Activated T-helper 17 cell treated with anti-CD3 and anti-CD28 coated beads, Interleukin-2, amount 50 U/mL, for 72 hours (primary cell): ENCODE measurements around the gene CYP27B1. TPM values are rescaled to one million over a fixed set of nuclear protein-coding genes. Genes with fewer than 3 reads are reported as not detected.

Experiments
- ATAC-seq: fragments of 150-1000 bp; cut with Tn5 transposase; replicated peaks from 2 replicates; pipeline ENCODE4 v1.10.0; 2021; ENCODE audit warnings: mild to moderate bottlenecking, moderate library complexity
- H3K27ac Mint-ChIP-seq: one replicate; pipeline ENCODE4 v1.8.0; 2022; ENCODE audit warnings: mixed read lengths
- H3K27me3 Mint-ChIP-seq: one replicate; pipeline ENCODE4 v1.8.0; 2022; ENCODE audit warnings: mixed read lengths
- H3K36me3 Mint-ChIP-seq: one replicate; pipeline ENCODE4 v1.8.0; 2022; ENCODE audit warnings: low read depth, mild to moderate bottlenecking, mixed read lengths
- H3K4me1 Mint-ChIP-seq: one replicate; pipeline ENCODE4 v1.8.0; 2022; ENCODE audit warnings: mixed read lengths
- H3K4me3 Mint-ChIP-seq: one replicate; pipeline ENCODE4 v1.8.0; 2022; ENCODE audit warnings: mild to moderate bottlenecking, mixed read lengths
- H3K9me3 Mint-ChIP-seq: one replicate; pipeline ENCODE4 v1.8.0; 2022; ENCODE audit warnings: mixed read lengths
- total RNA-seq, 2 donors: library from RNA; stranded (reverse); gene quantifications; one replicate each; pipeline ENCODE4 v1.2.3, GENCODE V29; 2022

Gene CYP27B1
- total RNA-seq, 2 donors from 2014 or later: 14.4 to 14.7 TPM

GRCh38 chr12:57735198-57735855 lies 31.6 kb downstream of the CYP27B1 start:
- no peak overlapping the region for H3K4me3 Mint-ChIP-seq
- no peaks in the 10 kb centered on the region for H3K27me3 Mint-ChIP-seq
- H3K36me3 Mint-ChIP-seq: peaks cover 75% of the 10 kb centered on the region
- peaks cover 17% of the 10 kb centered on the region for H3K4me1 Mint-ChIP-seq
- H3K9me3 Mint-ChIP-seq: no peaks in the 10 kb centered on the region
- H3K27ac Mint-ChIP-seq: no peak overlapping the region
- no peak for ATAC-seq

DNA sequence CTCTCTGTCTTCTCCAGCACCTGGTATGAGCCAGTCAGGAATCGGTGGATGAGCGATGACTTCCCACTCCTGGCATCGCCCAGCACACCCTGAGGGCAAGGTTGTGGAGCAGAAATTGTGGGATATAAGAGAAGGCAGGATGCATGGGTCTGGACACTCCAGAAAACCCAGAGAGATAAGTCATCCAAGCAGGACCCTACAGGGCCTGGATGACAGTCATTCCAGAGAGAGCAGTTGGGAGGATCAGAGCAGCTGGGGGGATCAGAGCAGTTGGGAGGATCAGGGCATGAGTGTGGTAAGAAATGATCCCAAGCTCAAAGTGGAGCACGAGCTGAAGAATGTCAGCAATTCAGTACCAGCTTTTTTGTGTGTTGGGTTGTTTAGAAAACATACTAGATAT lies 32.3 kb downstream of the CYP27B1 start:
- Mint-ChIP-seq H3K4me3 (no peak overlapping the region), H3K27ac (no peak overlapping the region), H3K4me1 (peaks cover 16% of the 10 kb centered on the region), H3K36me3 (peaks cover 80% of the 10 kb centered on the region), H3K27me3 (no peaks in the 10 kb centered on the region), H3K9me3 (no peaks in the 10 kb centered on the region)
- no peak for ATAC-seq

DNA sequence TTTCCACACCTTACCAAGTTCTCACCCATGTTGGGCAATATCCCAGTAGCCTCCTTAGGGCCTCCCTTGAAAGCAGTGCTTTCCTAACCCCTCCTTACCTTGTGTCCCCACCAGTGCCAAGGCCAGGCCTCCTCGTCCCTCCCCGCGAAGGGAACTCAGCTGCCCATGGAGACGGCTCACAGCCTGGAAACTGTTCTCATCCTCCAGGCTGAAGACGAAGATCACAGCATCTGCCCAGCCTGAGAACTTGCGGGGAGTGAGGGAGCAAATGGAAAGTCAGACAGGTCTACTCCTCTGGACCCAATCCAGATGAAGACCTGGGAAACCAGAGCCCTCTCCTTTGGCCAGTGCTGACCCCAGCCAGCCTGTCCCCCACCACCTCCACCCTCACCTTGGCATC lies 33.0 kb downstream of the CYP27B1 start:
- ATAC-seq: no peak
- Mint-ChIP-seq H3K27me3 (no peaks in the 10 kb centered on the region), H3K36me3 (peaks cover 80% of the 10 kb centered on the region), H3K9me3 (no peaks in the 10 kb centered on the region), H3K27ac (no peak overlapping the region), H3K4me3 (no peak overlapping the region), H3K4me1 (peaks cover 10% of the 10 kb centered on the region)

DNA sequence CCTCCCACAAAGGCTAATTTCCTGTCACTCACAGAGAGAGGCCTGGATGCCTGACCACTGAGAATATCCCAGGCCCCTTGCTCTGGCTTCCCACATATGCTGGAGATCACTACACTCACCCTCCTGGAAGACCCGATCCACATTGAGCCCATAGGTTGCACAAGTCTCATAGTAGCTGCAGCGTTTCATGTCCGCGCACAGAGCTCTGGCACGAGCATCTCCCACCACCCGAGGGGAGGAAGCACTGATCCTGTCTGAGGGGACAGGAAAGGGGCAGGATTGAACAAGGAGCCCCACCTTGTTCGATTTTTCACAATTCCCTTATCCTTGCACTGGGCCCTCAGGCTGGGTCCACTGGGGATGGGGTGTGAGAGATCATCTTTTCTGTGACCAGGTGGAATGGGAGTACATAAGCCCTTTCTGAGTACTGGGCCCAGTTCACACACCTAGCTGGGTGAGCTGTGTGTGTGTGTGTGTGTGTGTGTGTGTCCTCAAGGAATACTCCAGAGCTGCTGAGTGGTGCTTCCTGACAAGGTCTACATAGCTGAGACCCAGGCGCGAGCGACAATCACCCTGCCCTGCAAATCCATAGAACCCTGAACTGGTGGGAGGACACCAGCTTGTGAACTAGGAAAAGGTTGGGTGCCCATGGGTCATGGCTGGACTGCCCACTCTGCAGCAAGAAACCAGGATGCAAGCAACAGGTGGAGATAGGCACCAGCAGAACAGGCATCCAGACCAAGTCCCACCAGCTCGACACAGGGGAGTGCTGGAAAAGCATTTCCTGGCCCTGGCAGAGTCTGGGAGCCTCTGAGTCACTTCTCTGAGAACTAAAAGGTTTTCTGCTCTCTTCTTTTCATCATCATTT lies 33.9 kb downstream of the CYP27B1 start:
- no peak for ATAC-seq
- Mint-ChIP-seq H3K27ac (peak overlapping the region; percentile 66), H3K9me3 (no peaks in the 10 kb centered on the region), H3K4me1 (peaks cover 16% of the 10 kb centered on the region), H3K36me3 (peaks cover 88% of the 10 kb centered on the region), H3K27me3 (no peaks in the 10 kb centered on the region), H3K4me3 (no peak overlapping the region)

GRCh38 chr12:57732270-57732669 lies 34.6 kb downstream of the CYP27B1 start:
- H3K27me3 Mint-ChIP-seq: no peaks in the 10 kb centered on the region
- peak overlapping the region; percentile 66 for H3K27ac Mint-ChIP-seq
- peaks cover 95% of the 10 kb centered on the region for H3K36me3 Mint-ChIP-seq

GRCh38 chr12:57731411-57732080 lies 35.3 kb downstream of the CYP27B1 start:
- no peaks in the 10 kb centered on the region for H3K9me3 Mint-ChIP-seq
- no peak overlapping the region for H3K27ac Mint-ChIP-seq
- H3K36me3 Mint-ChIP-seq: peaks cover 91% of the 10 kb centered on the region
- no peaks in the 10 kb centered on the region for H3K27me3 Mint-ChIP-seq
- no peak overlapping the region for H3K4me3 Mint-ChIP-seq
- peaks cover 13% of the 10 kb centered on the region for H3K4me1 Mint-ChIP-seq
- no peak for ATAC-seq

More at GRCh38 chr12:57732270-57732669, 34.6 kb downstream of the CYP27B1 start:
- Mint-ChIP-seq H3K9me3 (no peaks in the 10 kb centered on the region), H3K4me1 (peaks cover 16% of the 10 kb centered on the region), H3K4me3 (no peak overlapping the region)
- no peak for ATAC-seq

- no peaks in the 10 kb centered on the region for H3K27me3 Mint-ChIP-seq
- no peak overlapping the region for H3K4me3 Mint-ChIP-seq
- H3K27ac Mint-ChIP-seq: no peak overlapping the region
- H3K9me3 Mint-ChIP-seq: no peaks in the 10 kb centered on the region
- H3K4me1 Mint-ChIP-seq: peaks cover 10% of the 10 kb centered on the region
- ATAC-seq: no peak
- H3K36me3 Mint-ChIP-seq: peaks cover 93% of the 10 kb centered on the region
Measured at GRCh38 chr12:57730336-57731067, 36.4 kb downstream of the CYP27B1 start.

- H3K36me3 Mint-ChIP-seq: peaks cover 89% of the 10 kb centered on the region
- H3K9me3 Mint-ChIP-seq: no peaks in the 10 kb centered on the region
- no peak overlapping the region for H3K4me3 Mint-ChIP-seq
- ATAC-seq: no peak
- H3K27me3 Mint-ChIP-seq: no peaks in the 10 kb centered on the region
- no peak overlapping the region for H3K27ac Mint-ChIP-seq
- H3K4me1 Mint-ChIP-seq: peaks cover 16% of the 10 kb centered on the region
Measured at GRCh38 chr12:57729321-57729844, 37.5 kb downstream of the CYP27B1 start.

DNA sequence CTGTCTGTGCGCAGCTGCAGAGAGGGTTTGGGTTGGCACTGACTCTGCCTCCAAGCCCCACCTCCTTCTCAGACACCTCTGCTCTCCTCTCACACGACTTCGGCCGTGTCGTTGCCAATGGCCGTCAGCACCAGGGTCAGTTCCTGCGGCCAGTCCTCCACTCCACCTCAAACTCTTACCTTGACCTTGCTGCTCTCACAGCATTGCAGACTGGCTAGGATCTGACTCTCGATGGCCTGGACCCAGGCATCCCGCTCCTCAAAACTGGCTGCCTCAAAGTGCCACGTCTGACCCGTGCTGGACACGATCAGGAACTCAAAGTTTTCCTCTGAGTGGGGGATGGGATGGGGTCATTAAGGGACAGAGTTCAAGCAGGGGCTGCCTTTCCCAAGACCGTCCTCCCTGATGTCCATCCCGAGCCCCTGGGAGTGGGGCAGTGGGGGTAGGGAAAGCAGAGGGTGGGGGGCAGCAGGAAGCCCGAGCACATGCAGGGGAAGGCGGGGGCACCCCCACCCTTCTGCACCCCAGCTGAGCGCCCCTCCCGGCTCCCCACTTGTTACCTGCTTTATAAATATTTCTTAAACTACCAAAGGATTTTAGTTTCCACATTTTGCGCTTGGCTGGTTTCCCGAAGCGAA lies 39.0 kb downstream of the CYP27B1 start:
- peaks cover 16% of the 10 kb centered on the region for H3K4me1 Mint-ChIP-seq
- peaks cover 74% of the 10 kb centered on the region for H3K36me3 Mint-ChIP-seq
- peak overlapping the region; percentile 51 for H3K27ac Mint-ChIP-seq
- no peak for ATAC-seq
- no peak overlapping the region for H3K4me3 Mint-ChIP-seq
- no peaks in the 10 kb centered on the region for H3K27me3 Mint-ChIP-seq
- H3K9me3 Mint-ChIP-seq: no peaks in the 10 kb centered on the region

- Mint-ChIP-seq H3K4me3 (no peak overlapping the region), H3K27me3 (no peaks in the 10 kb centered on the region), H3K27ac (no peak overlapping the region), H3K36me3 (peaks cover 68% of the 10 kb centered on the region), H3K9me3 (no peaks in the 10 kb centered on the region), H3K4me1 (peaks cover 11% of the 10 kb centered on the region)
- no peak for ATAC-seq
Measured at GRCh38 chr12:57726884-57727757, 39.8 kb downstream of the CYP27B1 start.

GRCh38 chr12:57726151-57726883 lies 40.6 kb downstream of the CYP27B1 start:
- peak; percentile 63 for ATAC-seq
- H3K4me1 Mint-ChIP-seq: peaks cover 16% of the 10 kb centered on the region

DNA sequence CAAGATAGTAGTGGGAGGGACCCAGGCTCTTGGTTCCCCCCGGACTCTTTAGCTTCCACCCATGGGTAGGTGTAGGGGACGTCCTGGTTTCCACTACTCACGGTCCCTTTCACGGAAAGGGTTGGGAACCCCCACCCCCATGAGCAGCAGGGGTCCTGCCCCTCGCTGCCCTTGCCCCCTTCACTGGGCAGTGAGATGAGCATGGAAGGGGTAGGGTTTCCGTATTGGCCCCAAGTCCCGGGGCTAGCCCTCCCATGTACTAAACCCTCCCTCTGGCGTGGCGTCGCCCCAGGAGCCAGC lies 41.1 kb downstream of the CYP27B1 start:
- peaks cover 67% of the 10 kb centered on the region for H3K36me3 Mint-ChIP-seq
- no peak for ATAC-seq
- no peaks in the 10 kb centered on the region for H3K27me3 Mint-ChIP-seq
- peaks cover 16% of the 10 kb centered on the region for H3K4me1 Mint-ChIP-seq
- no peaks in the 10 kb centered on the region for H3K9me3 Mint-ChIP-seq
- peak overlapping the region; percentile 64 for H3K4me3 Mint-ChIP-seq
- peak overlapping the region; percentile 64 for H3K27ac Mint-ChIP-seq

More at GRCh38 chr12:57726151-57726883, 40.6 kb downstream of the CYP27B1 start:
- H3K27ac Mint-ChIP-seq: peak overlapping the region; percentile 64
- no peaks in the 10 kb centered on the region for H3K27me3 Mint-ChIP-seq
- H3K9me3 Mint-ChIP-seq: no peaks in the 10 kb centered on the region
- H3K4me3 Mint-ChIP-seq: peak overlapping the region; percentile 64
- H3K36me3 Mint-ChIP-seq: peaks cover 68% of the 10 kb centered on the region
